ENCODE measurements around the gene SEZ6L.

DNA sequence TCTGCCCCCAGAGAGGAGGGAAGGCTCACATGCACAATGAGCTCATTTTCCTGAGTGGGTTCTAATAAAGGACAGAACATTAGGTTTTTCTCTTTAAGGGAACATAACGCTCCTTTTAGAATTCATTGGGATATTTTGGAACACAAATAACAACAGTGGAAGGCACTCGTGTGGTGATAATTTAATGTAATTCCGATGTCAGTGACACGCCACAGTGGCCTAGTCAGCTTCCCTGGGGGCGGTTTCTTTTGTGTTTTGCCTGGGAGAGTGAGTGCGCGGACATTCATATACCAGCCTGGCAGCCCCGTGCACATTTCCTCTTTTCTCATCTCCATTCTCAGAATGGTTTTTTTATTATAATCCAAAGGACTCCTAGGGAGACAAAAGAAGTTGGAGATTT, 41.1 kb downstream of the SEZ6L start:
- TF ChIP-seq, protein P1, sequence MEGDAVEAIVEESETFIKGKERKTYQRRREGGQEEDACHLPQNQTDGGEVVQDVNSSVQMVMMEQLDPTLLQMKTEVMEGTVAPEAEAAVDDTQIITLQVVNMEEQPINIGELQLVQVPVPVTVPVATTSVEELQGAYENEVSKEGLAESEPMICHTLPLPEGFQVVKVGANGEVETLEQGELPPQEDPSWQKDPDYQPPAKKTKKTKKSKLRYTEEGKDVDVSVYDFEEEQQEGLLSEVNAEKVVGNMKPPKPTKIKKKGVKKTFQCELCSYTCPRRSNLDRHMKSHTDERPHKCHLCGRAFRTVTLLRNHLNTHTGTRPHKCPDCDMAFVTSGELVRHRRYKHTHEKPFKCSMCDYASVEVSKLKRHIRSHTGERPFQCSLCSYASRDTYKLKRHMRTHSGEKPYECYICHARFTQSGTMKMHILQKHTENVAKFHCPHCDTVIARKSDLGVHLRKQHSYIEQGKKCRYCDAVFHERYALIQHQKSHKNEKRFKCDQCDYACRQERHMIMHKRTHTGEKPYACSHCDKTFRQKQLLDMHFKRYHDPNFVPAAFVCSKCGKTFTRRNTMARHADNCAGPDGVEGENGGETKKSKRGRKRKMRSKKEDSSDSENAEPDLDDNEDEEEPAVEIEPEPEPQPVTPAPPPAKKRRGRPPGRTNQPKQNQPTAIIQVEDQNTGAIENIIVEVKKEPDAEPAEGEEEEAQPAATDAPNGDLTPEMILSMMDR (IDR thresholded peaks at IDR 0.05): no peak
- TF ChIP-seq POLR2AphosphoS5 (IDR thresholded peaks at IDR 0.05) (no peak), POLR2A (IDR thresholded peaks at IDR 0.05) (no peak), EP300 (IDR thresholded peaks at IDR 0.05) (no peak)
